ENCODE measurements around the gene TM7SF2.

DNA sequence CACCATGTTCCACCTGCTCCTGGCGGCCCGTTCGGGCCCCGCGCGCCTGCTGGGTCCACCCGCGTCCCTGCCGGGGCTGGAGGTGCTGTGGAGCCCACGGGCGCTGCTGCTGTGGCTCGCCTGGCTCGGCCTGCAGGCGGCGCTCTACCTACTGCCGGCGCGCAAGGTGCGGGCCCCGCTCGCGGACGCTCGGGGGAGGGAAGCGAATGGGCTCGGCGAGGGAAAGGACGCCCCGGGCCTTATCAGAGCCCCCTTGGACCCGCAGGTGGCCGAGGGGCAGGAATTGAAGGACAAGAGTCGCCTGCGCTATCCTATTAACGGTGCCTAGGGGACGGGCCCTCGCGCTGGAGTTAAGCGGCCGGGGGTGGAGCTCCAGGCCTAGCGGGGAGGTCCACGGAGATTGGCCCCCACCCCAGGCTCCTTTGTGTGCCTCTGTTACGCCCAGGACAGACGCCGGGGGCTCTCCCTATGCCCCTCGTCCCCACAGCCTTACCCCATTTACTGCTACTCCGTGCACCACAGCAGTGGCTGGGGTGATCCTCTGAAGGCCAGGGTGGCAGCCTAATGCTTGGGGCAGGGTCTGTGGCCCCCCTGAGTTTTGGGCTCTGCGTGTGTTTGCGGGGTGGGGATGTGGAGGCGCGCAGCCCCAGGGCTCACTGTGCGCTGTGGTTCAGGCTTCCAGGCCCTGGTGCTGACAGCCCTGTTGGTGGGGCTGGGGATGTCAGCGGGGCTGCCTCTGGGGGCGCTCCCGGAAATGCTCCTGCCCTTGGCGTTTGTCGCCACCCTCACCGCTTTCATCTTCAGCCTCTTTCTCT, 1.1 kb downstream of the TM7SF2 start:
- TF ChIP-seq, protein P1, sequence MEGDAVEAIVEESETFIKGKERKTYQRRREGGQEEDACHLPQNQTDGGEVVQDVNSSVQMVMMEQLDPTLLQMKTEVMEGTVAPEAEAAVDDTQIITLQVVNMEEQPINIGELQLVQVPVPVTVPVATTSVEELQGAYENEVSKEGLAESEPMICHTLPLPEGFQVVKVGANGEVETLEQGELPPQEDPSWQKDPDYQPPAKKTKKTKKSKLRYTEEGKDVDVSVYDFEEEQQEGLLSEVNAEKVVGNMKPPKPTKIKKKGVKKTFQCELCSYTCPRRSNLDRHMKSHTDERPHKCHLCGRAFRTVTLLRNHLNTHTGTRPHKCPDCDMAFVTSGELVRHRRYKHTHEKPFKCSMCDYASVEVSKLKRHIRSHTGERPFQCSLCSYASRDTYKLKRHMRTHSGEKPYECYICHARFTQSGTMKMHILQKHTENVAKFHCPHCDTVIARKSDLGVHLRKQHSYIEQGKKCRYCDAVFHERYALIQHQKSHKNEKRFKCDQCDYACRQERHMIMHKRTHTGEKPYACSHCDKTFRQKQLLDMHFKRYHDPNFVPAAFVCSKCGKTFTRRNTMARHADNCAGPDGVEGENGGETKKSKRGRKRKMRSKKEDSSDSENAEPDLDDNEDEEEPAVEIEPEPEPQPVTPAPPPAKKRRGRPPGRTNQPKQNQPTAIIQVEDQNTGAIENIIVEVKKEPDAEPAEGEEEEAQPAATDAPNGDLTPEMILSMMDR (IDR thresholded peaks at IDR 0.05; ENCODE audit: low read length), result peak; percentile 94
- TF ChIP-seq EZH2 (IDR thresholded peaks at IDR 0.05; ENCODE audit: borderline replicate concordance, low read length), result no peak

All from OCI-LY1 (cell line).